Measurements from ENCODE around the gene ZNF576.
"Not testable (repeated sequence)": the region's sequence is repeated elsewhere in the genome, so short reads cannot be mapped to it uniquely, and the experiment has no call there.

The ZNF576 gene

DNA sequence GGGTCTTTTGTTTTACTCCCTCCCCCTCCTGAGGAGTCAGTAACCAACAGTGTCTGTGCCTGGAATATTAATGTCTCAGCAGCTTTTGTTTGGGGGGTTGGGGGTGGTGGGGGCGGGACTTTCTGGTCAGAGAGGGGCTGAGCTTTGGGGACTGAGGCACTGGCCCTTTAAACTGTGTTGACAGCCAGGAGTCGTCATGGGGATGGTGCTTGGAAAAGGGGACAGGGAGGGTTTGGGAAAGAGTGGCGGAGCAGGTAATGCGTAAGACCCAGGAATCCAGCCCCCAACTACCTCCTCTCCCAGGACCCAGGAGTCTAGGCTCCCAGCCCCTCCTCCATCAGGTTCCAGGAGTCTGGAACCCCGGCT, 38.1 kb downstream of the ZNF576 start:
- Histone ChIP-seq H3K4me1 (peaks cover 4% of the 10 kb centered on the region), H3K4me3 (ENCODE audit: low read depth, low read length) (no peak overlapping the region), H3K9me3 (no peaks in the 10 kb centered on the region), H3K36me3 (no peaks in the 10 kb centered on the region), H3K27me3 (peaks cover 15% of the 10 kb centered on the region)
- no peak for DNase-seq
- TF ChIP-seq, protein P1, sequence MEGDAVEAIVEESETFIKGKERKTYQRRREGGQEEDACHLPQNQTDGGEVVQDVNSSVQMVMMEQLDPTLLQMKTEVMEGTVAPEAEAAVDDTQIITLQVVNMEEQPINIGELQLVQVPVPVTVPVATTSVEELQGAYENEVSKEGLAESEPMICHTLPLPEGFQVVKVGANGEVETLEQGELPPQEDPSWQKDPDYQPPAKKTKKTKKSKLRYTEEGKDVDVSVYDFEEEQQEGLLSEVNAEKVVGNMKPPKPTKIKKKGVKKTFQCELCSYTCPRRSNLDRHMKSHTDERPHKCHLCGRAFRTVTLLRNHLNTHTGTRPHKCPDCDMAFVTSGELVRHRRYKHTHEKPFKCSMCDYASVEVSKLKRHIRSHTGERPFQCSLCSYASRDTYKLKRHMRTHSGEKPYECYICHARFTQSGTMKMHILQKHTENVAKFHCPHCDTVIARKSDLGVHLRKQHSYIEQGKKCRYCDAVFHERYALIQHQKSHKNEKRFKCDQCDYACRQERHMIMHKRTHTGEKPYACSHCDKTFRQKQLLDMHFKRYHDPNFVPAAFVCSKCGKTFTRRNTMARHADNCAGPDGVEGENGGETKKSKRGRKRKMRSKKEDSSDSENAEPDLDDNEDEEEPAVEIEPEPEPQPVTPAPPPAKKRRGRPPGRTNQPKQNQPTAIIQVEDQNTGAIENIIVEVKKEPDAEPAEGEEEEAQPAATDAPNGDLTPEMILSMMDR (IDR thresholded peaks at IDR 0.05; ENCODE audit: low read depth, low read length) = no peak

DNA sequence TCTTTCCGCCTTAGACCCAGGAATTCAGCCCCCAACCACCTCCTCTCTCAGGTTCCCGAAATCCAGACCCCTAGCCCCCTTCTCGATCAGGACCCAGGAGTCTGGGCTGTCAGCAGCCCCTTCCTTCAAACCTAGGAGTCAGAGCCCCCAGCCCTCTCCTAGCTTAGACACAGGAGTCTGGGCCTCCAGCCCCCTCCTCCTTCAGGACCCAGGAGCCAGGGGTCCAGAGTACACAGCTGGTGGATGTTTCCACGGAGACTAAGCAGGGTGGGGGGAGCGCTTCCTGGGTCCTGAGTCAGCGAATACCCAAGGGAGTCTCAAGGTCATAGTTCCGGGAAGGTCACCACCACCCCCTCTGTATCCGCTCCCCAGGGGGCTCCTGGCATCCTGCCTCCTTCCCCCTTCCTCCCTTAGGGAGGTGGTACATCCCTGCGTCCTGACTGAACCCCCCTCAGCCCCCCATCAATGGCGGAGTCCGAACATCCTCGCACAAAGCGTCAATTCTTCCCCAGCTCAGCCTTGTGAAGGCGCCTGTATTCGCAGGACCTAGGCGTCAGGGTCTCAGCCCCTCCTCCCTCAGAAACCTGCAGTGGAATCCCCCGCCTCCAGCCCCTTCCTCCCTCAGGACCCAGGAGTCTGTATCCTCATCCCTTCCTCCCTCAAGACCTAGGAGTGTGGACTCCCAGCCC, 38.6 kb downstream of the ZNF576 start:
- Histone ChIP-seq H3K27me3 (peaks cover 15% of the 10 kb centered on the region), H3K4me1 (peaks cover 4% of the 10 kb centered on the region), H3K4me3 (ENCODE audit: low read depth, low read length) (0 out of 2 replicates have a peak overlapping the region, but pooled peaks have one; percentile 8), H3K36me3 (no peaks in the 10 kb centered on the region), H3K9me3 (no peaks in the 10 kb centered on the region)
- TF ChIP-seq, protein P1 (IDR thresholded peaks at IDR 0.05; ENCODE audit: low read depth, low read length) = no peak
- DNase-seq = no peak

DNA sequence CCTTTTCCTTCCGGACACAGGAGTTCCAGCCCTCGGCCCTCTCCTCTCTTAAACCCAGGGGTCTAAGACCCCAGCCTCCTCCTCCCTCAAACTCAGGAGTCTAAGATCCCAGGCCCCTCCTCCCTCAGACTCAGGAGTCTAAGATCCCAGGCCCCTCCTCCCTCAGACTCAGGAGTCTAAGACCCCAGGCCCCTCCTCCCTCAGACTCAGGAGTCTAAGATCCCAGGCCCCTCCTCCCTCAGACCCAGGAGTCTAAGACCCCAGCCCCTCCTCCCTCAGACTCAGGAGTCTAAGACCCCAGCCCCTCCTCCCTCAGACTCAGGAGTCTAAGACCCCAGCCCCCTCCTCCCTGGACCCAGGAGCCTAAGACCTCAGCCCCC, 39.2 kb downstream of the ZNF576 start:
- H3K27me3 ChIP-seq = peaks cover 20% of the 10 kb centered on the region
- not testable (repeated sequence) for DNase-seq; H3K4me3 ChIP-seq (ENCODE audit: low read depth, low read length); H3K4me1 ChIP-seq; H3K9me3 ChIP-seq; H3K36me3 ChIP-seq

GRCh38 chr19:43636121-43636683, 39.8 kb downstream of the ZNF576 start:
- TF ChIP-seq, protein P1 (IDR thresholded peaks at IDR 0.05; ENCODE audit: low read depth, low read length) = no peak

GRCh38 chr19:43638214-43638994, 42.0 kb downstream of the ZNF576 start:
- Histone ChIP-seq H3K4me1 (peaks cover 4% of the 10 kb centered on the region), H3K9me3 (no peaks in the 10 kb centered on the region), H3K27me3 (peaks cover 21% of the 10 kb centered on the region), H3K4me3 (ENCODE audit: low read depth, low read length) (no peak overlapping the region), H3K36me3 (no peaks in the 10 kb centered on the region)
- DNase-seq = no peak
- TF ChIP-seq, protein P1 (IDR thresholded peaks at IDR 0.05; ENCODE audit: low read depth, low read length) = no peak

More at GRCh38 chr19:43636121-43636683, 39.8 kb downstream of the ZNF576 start:
- no peak for DNase-seq
- H3K36me3 ChIP-seq = no peaks in the 10 kb centered on the region
- no peak overlapping the region for H3K4me3 ChIP-seq (ENCODE audit: low read depth, low read length)
- peaks cover 4% of the 10 kb centered on the region for H3K4me1 ChIP-seq
- no peaks in the 10 kb centered on the region for H3K9me3 ChIP-seq
- H3K27me3 ChIP-seq = peaks cover 21% of the 10 kb centered on the region

GRCh38 chr19:43638995-43639518, 42.7 kb downstream of the ZNF576 start:
- no peak for DNase-seq
- Histone ChIP-seq H3K27me3 (peaks cover 21% of the 10 kb centered on the region), H3K36me3 (no peaks in the 10 kb centered on the region), H3K9me3 (no peaks in the 10 kb centered on the region), H3K4me1 (peaks cover 4% of the 10 kb centered on the region), H3K4me3 (ENCODE audit: low read depth, low read length) (0 out of 2 replicates have a peak overlapping the region, but pooled peaks have one; percentile 19)
- TF ChIP-seq, protein P1 (IDR thresholded peaks at IDR 0.05; ENCODE audit: low read depth, low read length) = no peak
